Cardiac septum (tissue), 1 donor: ENCODE measurements around the gene GLUD1. TPM values are rescaled to one million over a fixed set of nuclear protein-coding genes. Genes with fewer than 3 reads are reported as not detected.
"Not testable (repeated sequence)": the region's sequence is repeated elsewhere in the genome, so short reads cannot be mapped to it uniquely, and the experiment has no call there.

Experiments
- DNase-seq: peaks from one replicate; pipeline ENCODE4 v3.0.0-alpha.2; 2020; ENCODE audit warnings: low spot score
- intact Hi-C: fragments of 100-400 bp; cut with DNase I; formaldehyde crosslinking; loops from one replicate; pipeline ENCODE4 v1.14.0; 2022
- total RNA-seq: library from RNA; stranded (reverse); fragmentation: NEBNext Ultra II Directional; extraction: Animal tissue kit (Norgen Biotek cat#: 25700); gene quantifications from one replicate; pipeline ENCODE4 v1.2.1, GENCODE V29; 2021
- donor health status: DM: no; HTN: no; CAD: no.

GLUD1 gene
- total RNA-seq, 1 donor from 2014 or later, result 118 TPM

- no peak for DNase-seq
- intact Hi-C loops, result no loop called here
Observed at GRCh38 chr10:87058171-87058570, 36.5 kb downstream of the GLUD1 start.

- intact Hi-C loops, result no loop called here
- DNase-seq, result no peak
Observed at GRCh38 chr10:87054373-87055295, 40.0 kb downstream of the GLUD1 start.

- intact Hi-C loops, result no loop called here
- no peak for DNase-seq
Observed at GRCh38 chr10:87053577-87054181, 41.0 kb downstream of the GLUD1 start.

GRCh38 chr10:87053111-87053510 is 41.5 kb downstream of the GLUD1 start:
- no peak for DNase-seq
- intact Hi-C loops, result no loop called here

- no peak for DNase-seq
- intact Hi-C loops, result loop anchor here (10.0 kb wide), 1 partner anchor 61 kb away; no protein-coding TSS in a partner anchor
Observed at GRCh38 chr10:87045434-87045938, 49.2 kb downstream of the GLUD1 start.

GRCh38 chr10:87043579-87043978 is 51.1 kb downstream of the GLUD1 start:
- not testable (repeated sequence) for DNase-seq
- intact Hi-C loops, result loop anchor here (10.0 kb wide), 1 partner anchor 59 kb away; no protein-coding TSS in a partner anchor

- intact Hi-C loops, result no loop called here
- DNase-seq, result no peak
Observed at GRCh38 chr10:87038786-87039185, 55.9 kb downstream of the GLUD1 start.

- intact Hi-C loops, result no loop called here
Observed at GRCh38 chr10:87038286-87038717, 56.3 kb downstream of the GLUD1 start.

GRCh38 chr10:87036623-87037022 is 58.0 kb downstream of the GLUD1 start:
- DNase-seq, result no peak
- intact Hi-C loops, result no loop called here

More at GRCh38 chr10:87038286-87038717, 56.3 kb downstream of the GLUD1 start:
- DNase-seq, result no peak

- no peak for DNase-seq
- intact Hi-C loops, result no loop called here
Observed at GRCh38 chr10:87030912-87031635, 63.6 kb downstream of the GLUD1 start.

- intact Hi-C loops, DNase-seq: not testable (repeated sequence)
Observed at GRCh38 chr10:87030419-87030818, 64.2 kb downstream of the GLUD1 start.

GRCh38 chr10:87026747-87027508 is 67.7 kb downstream of the GLUD1 start:
- DNase-seq, intact Hi-C loops: not testable (repeated sequence)

GRCh38 chr10:87025285-87025958 is 69.2 kb downstream of the GLUD1 start:
- intact Hi-C loops, DNase-seq: not testable (repeated sequence)

GRCh38 chr10:87020056-87020455 is 74.6 kb downstream of the GLUD1 start, which contains the start of gene FAM25A:
Gene FAM25A (plus strand): TSS chr10:87020294. CDS start chr10:87020325, 31 bp downstream.
- DNase-seq, intact Hi-C loops: not testable (repeated sequence)

- intact Hi-C loops, DNase-seq: not testable (repeated sequence)
Observed at GRCh38 chr10:87019504-87019903, 75.1 kb downstream of the GLUD1 start.

- DNase-seq, intact Hi-C loops: not testable (repeated sequence)
Observed at GRCh38 chr10:87019066-87019465, 75.6 kb downstream of the GLUD1 start.

GRCh38 chr10:87018127-87018526 is 76.5 kb downstream of the GLUD1 start:
- DNase-seq, intact Hi-C loops: not testable (repeated sequence)

GRCh38 chr10:87014986-87015716 is 79.5 kb downstream of the GLUD1 start:
- DNase-seq, intact Hi-C loops: not testable (repeated sequence)
